Measurements from ENCODE around the gene TSSC4. TPM values are rescaled to one million over a fixed set of nuclear protein-coding genes. Genes with fewer than 3 reads are reported as not detected.
A peak's percentile ranks its signal among the peaks of the same experiment; 100 is the strongest.

TSSC4 gene
- total and polyA plus RNA-seq, 2 of the 13 experiments (the other 11 are each of a cell fraction or from before 2014, with no cell fraction given): 16.2 to 58.6 TPM

DNA sequence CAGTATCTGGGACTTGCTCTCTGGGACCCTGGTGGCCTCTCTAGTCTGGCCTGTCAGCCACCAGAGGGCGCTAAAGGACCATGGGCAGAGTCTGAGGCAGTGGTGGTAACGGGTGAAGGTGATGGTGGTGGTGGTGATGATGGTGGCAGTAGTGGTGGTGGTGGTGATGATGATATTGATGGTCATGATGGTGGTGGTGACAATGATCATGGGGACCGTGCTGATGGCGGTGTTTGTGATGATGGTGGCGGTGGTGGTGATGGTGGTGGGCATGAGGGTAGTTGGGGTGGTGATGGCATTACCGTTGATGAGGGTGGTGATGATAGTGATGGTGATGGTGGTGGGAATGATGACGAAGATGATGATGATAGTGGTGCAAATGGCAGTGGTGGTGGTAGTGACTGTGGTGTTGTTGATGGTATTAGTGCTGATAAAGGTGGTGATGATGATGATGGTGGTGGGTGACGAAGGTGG lies 27.8 kb downstream of the TSSC4 start (continued):
- TF ChIP-seq, protein P1, sequence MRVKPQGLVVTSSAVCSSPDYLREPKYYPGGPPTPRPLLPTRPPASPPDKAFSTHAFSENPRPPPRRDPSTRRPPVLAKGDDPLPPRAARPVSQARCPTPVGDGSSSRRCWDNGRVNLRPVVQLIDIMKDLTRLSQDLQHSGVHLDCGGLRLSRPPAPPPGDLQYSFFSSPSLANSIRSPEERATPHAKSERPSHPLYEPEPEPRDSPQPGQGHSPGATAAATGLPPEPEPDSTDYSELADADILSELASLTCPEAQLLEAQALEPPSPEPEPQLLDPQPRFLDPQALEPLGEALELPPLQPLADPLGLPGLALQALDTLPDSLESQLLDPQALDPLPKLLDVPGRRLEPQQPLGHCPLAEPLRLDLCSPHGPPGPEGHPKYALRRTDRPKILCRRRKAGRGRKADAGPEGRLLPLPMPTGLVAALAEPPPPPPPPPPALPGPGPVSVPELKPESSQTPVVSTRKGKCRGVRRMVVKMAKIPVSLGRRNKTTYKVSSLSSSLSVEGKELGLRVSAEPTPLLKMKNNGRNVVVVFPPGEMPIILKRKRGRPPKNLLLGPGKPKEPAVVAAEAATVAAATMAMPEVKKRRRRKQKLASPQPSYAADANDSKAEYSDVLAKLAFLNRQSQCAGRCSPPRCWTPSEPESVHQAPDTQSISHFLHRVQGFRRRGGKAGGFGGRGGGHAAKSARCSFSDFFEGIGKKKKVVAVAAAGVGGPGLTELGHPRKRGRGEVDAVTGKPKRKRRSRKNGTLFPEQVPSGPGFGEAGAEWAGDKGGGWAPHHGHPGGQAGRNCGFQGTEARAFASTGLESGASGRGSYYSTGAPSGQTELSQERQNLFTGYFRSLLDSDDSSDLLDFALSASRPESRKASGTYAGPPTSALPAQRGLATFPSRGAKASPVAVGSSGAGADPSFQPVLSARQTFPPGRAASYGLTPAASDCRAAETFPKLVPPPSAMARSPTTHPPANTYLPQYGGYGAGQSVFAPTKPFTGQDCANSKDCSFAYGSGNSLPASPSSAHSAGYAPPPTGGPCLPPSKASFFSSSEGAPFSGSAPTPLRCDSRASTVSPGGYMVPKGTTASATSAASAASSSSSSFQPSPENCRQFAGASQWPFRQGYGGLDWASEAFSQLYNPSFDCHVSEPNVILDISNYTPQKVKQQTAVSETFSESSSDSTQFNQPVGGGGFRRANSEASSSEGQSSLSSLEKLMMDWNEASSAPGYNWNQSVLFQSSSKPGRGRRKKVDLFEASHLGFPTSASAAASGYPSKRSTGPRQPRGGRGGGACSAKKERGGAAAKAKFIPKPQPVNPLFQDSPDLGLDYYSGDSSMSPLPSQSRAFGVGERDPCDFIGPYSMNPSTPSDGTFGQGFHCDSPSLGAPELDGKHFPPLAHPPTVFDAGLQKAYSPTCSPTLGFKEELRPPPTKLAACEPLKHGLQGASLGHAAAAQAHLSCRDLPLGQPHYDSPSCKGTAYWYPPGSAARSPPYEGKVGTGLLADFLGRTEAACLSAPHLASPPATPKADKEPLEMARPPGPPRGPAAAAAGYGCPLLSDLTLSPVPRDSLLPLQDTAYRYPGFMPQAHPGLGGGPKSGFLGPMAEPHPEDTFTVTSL (CRISPR knock-in tag; IDR thresholded peaks at IDR 0.05; ENCODE audit: borderline replicate concordance): no peak
- TF ChIP-seq, protein P2, sequence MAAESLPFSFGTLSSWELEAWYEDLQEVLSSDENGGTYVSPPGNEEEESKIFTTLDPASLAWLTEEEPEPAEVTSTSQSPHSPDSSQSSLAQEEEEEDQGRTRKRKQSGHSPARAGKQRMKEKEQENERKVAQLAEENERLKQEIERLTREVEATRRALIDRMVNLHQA (CRISPR knock-in tag; IDR thresholded peaks at IDR 0.05): no peak
- TF ChIP-seq HNRNPK (IDR thresholded peaks at IDR 0.05; ENCODE audit: low read depth, low read length, poor library complexity, severe bottlenecking): no peak
- TF ChIP-seq KDM2A (CRISPR knock-in tag; IDR thresholded peaks at IDR 0.05; ENCODE audit: borderline replicate concordance, low read depth): peak; percentile 49; the same call in 1 of the 2 replicates
- no peak for TF ChIP-seq ZNF138 (CRISPR knock-in tag; IDR thresholded peaks at IDR 0.05; ENCODE audit: low read depth)
- TF ChIP-seq ZNF550 (CRISPR knock-in tag; IDR thresholded peaks at IDR 0.05; ENCODE audit: borderline replicate concordance): no peak
- TF ChIP-seq SMC3 (IDR thresholded peaks at IDR 0.05; ENCODE audit: low read length): peak; percentile 99
- TF ChIP-seq, protein P3, sequence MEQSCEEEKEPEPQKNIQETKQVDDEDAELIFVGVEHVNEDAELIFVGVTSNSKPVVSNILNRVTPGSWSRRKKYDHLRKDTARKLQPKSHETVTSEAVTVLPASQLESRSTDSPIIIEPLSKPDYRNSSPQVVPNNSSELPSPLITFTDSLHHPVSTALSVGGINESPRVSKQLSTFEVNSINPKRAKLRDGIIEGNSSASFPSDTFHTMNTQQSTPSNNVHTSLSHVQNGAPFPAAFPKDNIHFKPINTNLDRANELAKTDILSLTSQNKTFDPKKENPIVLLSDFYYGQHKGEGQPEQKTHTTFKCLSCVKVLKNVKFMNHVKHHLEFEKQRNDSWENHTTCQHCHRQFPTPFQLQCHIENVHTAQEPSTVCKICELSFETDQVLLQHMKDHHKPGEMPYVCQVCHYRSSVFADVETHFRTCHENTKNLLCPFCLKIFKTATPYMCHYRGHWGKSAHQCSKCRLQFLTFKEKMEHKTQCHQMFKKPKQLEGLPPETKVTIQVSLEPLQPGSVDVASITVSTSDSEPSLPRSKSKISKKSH (CRISPR knock-in tag; IDR thresholded peaks at IDR 0.05; ENCODE audit: borderline replicate concordance): no peak
- no peak for TF ChIP-seq TCF7 (IDR thresholded peaks at IDR 0.05; ENCODE audit: low read depth)
- TF ChIP-seq GFI1 (CRISPR knock-in tag; IDR thresholded peaks at IDR 0.05; ENCODE audit: borderline replicate concordance): no peak
- 0 out of 2 replicates have a peak, but pooled peaks have one; percentile 24 for TF ChIP-seq SPEN (CRISPR knock-in tag; IDR thresholded peaks at IDR 0.05; ENCODE audit: low read depth)
- no peak for TF ChIP-seq YEATS2 (CRISPR knock-in tag; IDR thresholded peaks at IDR 0.05; ENCODE audit: borderline replicate concordance)
- TF ChIP-seq ZNF616 (CRISPR knock-in tag; IDR thresholded peaks at IDR 0.05; ENCODE audit: low read depth): 0 out of 2 replicates have a peak, but pooled peaks have one; percentile 36
- no peak for TF ChIP-seq ZNF263 (CRISPR knock-in tag; IDR thresholded peaks at IDR 0.05)

Data from HepG2 (cell line).